ENCODE data around the gene FOSL1. TPM values are rescaled to one million over a fixed set of nuclear protein-coding genes. Genes with fewer than 3 reads are reported as not detected.

FOSL1 gene
- total RNA-seq, 6 experiments from 2014 or later: 0.35 to 1.2 (median 0.89) TPM; not detected in 2

DNA sequence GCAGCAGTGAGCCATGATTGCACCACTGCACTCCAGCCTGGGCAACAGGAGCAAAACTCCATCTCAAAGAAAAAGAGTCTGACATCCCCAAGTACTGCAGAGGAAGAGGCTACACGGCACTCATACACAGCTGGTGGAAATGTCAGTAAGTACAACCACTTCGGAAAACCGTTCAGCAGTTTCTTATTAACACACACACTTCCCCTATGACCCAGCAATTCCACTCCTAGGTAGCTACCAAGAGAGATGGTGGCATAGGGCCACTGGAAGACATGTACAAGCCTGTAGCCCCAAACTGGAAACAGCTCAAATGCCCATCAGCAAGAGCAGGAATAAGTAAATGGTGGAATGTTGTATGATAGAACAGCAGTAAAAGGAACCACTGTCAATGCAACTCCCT is 22.4 kb upstream of the FOSL1 start:
- peaks cover 0 to 17% (median 8%) of the 10 kb centered on the region in 4 donors for H3K4me1 ChIP-seq
- H3K4me3 ChIP-seq: no peak overlapping the region
- TF ChIP-seq CTCF (IDR thresholded peaks at IDR 0.05): no peak
- TF ChIP-seq POLR2A (IDR thresholded peaks at IDR 0.05): no peak
- intact Hi-C loops (cut with DNase I): no loop called here
- no peaks in the 10 kb centered on the region for H3K27me3 ChIP-seq
- DNase-seq (no peak), ATAC-seq (no peak)
- WGBS (ENCODE audit: insufficient coverage, low coverage, low lambda C conversion rate, missing lambda C conversion rate): 77% methylated on average over 3 of the region's 3 CpGs
- H3K27ac ChIP-seq: no peak overlapping the region
- H3K9me3 ChIP-seq: no peaks in the 10 kb centered on the region
- peaks cover 0 to 11% (median 3%) of the 10 kb centered on the region in 4 donors for H3K36me3 ChIP-seq

DNA sequence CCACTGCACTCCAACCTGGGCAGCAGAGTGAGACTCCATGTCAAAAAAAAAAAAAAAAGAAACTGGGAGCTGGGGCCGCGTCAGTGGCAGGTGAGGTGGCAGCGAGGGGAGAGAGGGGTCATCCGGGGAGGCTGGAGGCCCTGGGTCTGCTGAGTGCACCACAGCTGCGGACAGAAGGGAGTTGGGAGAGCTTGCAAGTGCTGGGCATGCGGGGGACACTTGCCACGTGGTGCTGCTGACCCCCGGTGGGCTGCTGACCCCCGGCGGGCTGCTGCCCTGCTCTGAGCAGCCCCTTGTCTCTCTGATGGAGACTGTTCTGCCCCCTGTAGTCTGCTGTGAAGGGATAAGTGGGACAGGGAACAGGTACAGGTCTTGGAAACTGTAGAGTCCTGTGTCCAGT is 21.7 kb upstream of the FOSL1 start:
- peaks cover 0 to 11% (median 3%) of the 10 kb centered on the region in 4 donors for H3K36me3 ChIP-seq
- ATAC-seq: no peak
- DNase-seq: no peak
- peaks cover 0 to 21% (median 9%) of the 10 kb centered on the region in 4 donors for H3K4me1 ChIP-seq
- WGBS (ENCODE audit: insufficient coverage, low coverage, low lambda C conversion rate, missing lambda C conversion rate): 89% methylated on average over 10 of the region's 10 CpGs
- no peaks in the 10 kb centered on the region for H3K9me3 ChIP-seq
- H3K27me3 ChIP-seq: no peaks in the 10 kb centered on the region
- TF ChIP-seq POLR2A (IDR thresholded peaks at IDR 0.05): no peak
- no peak for TF ChIP-seq CTCF (IDR thresholded peaks at IDR 0.05)
- intact Hi-C loops (cut with DNase I): no loop called here
- H3K4me3 ChIP-seq: no peak overlapping the region
- H3K27ac ChIP-seq: no peak overlapping the region

GRCh38 chr11:65921033-65921555 is 20.9 kb upstream of the FOSL1 start:
- intact Hi-C loops (cut with DNase I): no loop called here
- no peak for TF ChIP-seq CTCF (IDR thresholded peaks at IDR 0.05)
- no peak for TF ChIP-seq POLR2A (IDR thresholded peaks at IDR 0.05)
- no peaks in the 10 kb centered on the region for H3K9me3 ChIP-seq
- no peak overlapping the region for H3K4me3 ChIP-seq
- WGBS (ENCODE audit: insufficient coverage, low coverage, low lambda C conversion rate, missing lambda C conversion rate): 100% methylated on average over 4 of the region's 12 CpGs
- H3K27me3 ChIP-seq: no peaks in the 10 kb centered on the region
- ATAC-seq (no peak), DNase-seq (no peak)
- peaks cover 0 to 21% (median 9%) of the 10 kb centered on the region in 4 donors for H3K4me1 ChIP-seq
- H3K36me3 ChIP-seq: peaks cover 0 to 11% (median 3%) of the 10 kb centered on the region in 4 donors
- no peak overlapping the region for H3K27ac ChIP-seq

DNA sequence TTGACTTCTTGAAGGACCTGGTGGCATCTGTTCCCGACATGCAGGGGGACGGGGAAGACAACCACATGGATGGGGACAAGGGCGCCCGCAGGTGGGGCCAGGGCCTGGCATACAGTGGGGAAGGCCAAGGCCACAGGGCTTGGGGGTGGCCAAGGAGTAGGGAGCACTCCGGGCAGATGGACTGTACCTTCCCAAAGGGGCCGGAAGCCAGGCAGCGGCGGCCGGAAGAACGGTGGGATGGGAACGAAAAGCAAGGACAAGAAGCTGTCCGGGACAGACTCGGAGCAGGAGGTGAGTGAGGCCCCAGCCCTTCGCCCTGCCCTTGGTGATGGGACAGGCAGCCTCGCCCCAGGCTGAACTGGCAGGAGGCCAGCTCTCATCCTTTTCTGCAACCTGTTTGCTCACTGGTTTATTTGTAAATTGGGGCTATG is 20.2 kb upstream of the FOSL1 start:
- H3K36me3 ChIP-seq: peaks cover 0 to 11% (median 3%) of the 10 kb centered on the region in 4 donors
- H3K27ac ChIP-seq: no peak overlapping the region
- peak overlapping the region; percentile 97 to 98 (median 98) for H3K4me3 ChIP-seq
- H3K4me1 ChIP-seq: peaks cover 0 to 21% (median 9%) of the 10 kb centered on the region in 4 donors
- ATAC-seq: no peak
- 63% methylated on average over 7 of the region's 15 CpGs for WGBS (ENCODE audit: insufficient coverage, low coverage, low lambda C conversion rate, missing lambda C conversion rate)
- DNase-seq: peak in 1 of 3 donors; percentile 44
- no peaks in the 10 kb centered on the region for H3K27me3 ChIP-seq
- TF ChIP-seq POLR2A (IDR thresholded peaks at IDR 0.05): no peak
- TF ChIP-seq CTCF (IDR thresholded peaks at IDR 0.05): no peak
- H3K9me3 ChIP-seq: no peaks in the 10 kb centered on the region
- intact Hi-C loops (cut with DNase I): no loop called here
